ENCODE measurements around the gene ADAMTS6.

The ADAMTS6 gene

GRCh38 chr5:65482736-65483545, 1.2 kb upstream of the ADAMTS6 start:
- no peaks in the 10 kb centered on the region for H3K36me3 ChIP-seq
- H3K27me3 ChIP-seq (ENCODE audit: insufficient read depth, low read depth, severe bottlenecking): no peaks in the 10 kb centered on the region
- peak overlapping the region; percentile 36 for H3K4me3 ChIP-seq (ENCODE audit: low read depth, low read length)
- no peaks in the 10 kb centered on the region for H3K9me3 ChIP-seq (ENCODE audit: severe bottlenecking)
- DNase-seq: no peak
- no peak overlapping the region for H3K27ac ChIP-seq
- no peak for TF ChIP-seq CTCF (IDR thresholded peaks at IDR 0.05; ENCODE audit: low read depth, low read length)

GRCh38 chr5:65482296-65482735, 596 bp upstream of the ADAMTS6 start:
- no peaks in the 10 kb centered on the region for H3K27me3 ChIP-seq (ENCODE audit: insufficient read depth, low read depth, severe bottlenecking)
- DNase-seq: no peak
- peak overlapping the region; percentile 49; the same call in 1 of the 2 replicates for H3K4me3 ChIP-seq (ENCODE audit: low read depth, low read length)
- H3K9me3 ChIP-seq (ENCODE audit: severe bottlenecking): no peaks in the 10 kb centered on the region
- no peaks in the 10 kb centered on the region for H3K36me3 ChIP-seq
- no peak for TF ChIP-seq CTCF (IDR thresholded peaks at IDR 0.05; ENCODE audit: low read depth, low read length)
- no peak overlapping the region for H3K27ac ChIP-seq

- Histone ChIP-seq H3K27me3 (ENCODE audit: insufficient read depth, low read depth, severe bottlenecking) (no peaks in the 10 kb centered on the region), H3K9me3 (ENCODE audit: severe bottlenecking) (no peaks in the 10 kb centered on the region), H3K27ac (no peak overlapping the region), H3K4me3 (ENCODE audit: low read depth, low read length) (peak overlapping the region; percentile 49), H3K36me3 (no peaks in the 10 kb centered on the region)
- TF ChIP-seq CTCF (IDR thresholded peaks at IDR 0.05; ENCODE audit: low read depth, low read length): no peak
- no peak for DNase-seq
Measured at GRCh38 chr5:65481171-65481581, 544 bp downstream of the ADAMTS6 start.

- no peak for TF ChIP-seq CTCF (IDR thresholded peaks at IDR 0.05; ENCODE audit: low read depth, low read length)
- peak overlapping the region; percentile 43 for H3K4me3 ChIP-seq (ENCODE audit: low read depth, low read length)
- H3K36me3 ChIP-seq: no peaks in the 10 kb centered on the region
- peak; percentile 40 for DNase-seq
- no peaks in the 10 kb centered on the region for H3K27me3 ChIP-seq (ENCODE audit: insufficient read depth, low read depth, severe bottlenecking)
- peak overlapping the region; percentile 46 for H3K27ac ChIP-seq
- H3K9me3 ChIP-seq (ENCODE audit: severe bottlenecking): no peaks in the 10 kb centered on the region
Measured at GRCh38 chr5:65480306-65480865, 1.3 kb downstream of the ADAMTS6 start.

GRCh38 chr5:65479527-65479926, 2.2 kb downstream of the ADAMTS6 start:
- no peak for TF ChIP-seq CTCF (IDR thresholded peaks at IDR 0.05; ENCODE audit: low read depth, low read length)
- Histone ChIP-seq H3K4me3 (ENCODE audit: low read depth, low read length) (no peak overlapping the region), H3K36me3 (no peaks in the 10 kb centered on the region), H3K27me3 (ENCODE audit: insufficient read depth, low read depth, severe bottlenecking) (no peaks in the 10 kb centered on the region), H3K27ac (no peak overlapping the region), H3K9me3 (ENCODE audit: severe bottlenecking) (no peaks in the 10 kb centered on the region)
- no peak for DNase-seq
